ENCODE data around the gene ZC3H7B. TPM values are rescaled to one million over a fixed set of nuclear protein-coding genes. Genes with fewer than 3 reads are reported as not detected.
A peak's percentile ranks its signal among the peaks of the same experiment; 100 is the strongest.

Gene ZC3H7B
- total RNA-seq, 2 donors from 2014 or later = 56.7 to 79.1 TPM

DNA sequence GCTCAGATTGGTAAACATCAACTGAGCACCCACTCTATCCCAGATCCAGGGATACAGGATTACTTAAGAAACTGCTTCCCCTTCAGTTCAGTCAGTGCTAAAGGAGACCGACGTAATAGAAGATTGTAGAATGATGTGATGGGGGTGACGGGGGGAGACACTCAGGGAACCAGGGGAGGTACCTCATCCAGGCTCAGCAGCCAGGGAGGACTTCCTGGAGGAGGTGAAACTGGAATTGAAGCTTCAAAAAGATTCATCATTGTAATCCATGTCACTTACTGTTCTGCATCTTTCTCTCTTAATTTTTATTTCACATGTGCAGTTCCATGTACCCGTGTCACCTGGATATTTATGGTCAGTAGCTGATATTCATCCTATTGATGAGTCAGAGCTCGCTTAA is 61.3 kb downstream of the ZC3H7B start:
- 95% methylated on average over 5 of the region's 5 CpGs for WGBS
- Histone ChIP-seq H3K27ac (no peak overlapping the region), H3K4me3 (no peak overlapping the region), H3K9me3 (no peaks in the 10 kb centered on the region), H3K27me3 (replicated peaks; ENCODE audit: insufficient read depth) (no peaks in the 10 kb centered on the region), H3K4me1 (replicated peaks) (peaks cover 6% of the 10 kb centered on the region), H3K36me3 (no peaks in the 10 kb centered on the region)
- intact Hi-C loops (cut with DNase I) = no loop called here
- no peak for TF ChIP-seq POLR2AphosphoS5 (IDR thresholded peaks at IDR 0.05)
- TF ChIP-seq, protein P1, sequence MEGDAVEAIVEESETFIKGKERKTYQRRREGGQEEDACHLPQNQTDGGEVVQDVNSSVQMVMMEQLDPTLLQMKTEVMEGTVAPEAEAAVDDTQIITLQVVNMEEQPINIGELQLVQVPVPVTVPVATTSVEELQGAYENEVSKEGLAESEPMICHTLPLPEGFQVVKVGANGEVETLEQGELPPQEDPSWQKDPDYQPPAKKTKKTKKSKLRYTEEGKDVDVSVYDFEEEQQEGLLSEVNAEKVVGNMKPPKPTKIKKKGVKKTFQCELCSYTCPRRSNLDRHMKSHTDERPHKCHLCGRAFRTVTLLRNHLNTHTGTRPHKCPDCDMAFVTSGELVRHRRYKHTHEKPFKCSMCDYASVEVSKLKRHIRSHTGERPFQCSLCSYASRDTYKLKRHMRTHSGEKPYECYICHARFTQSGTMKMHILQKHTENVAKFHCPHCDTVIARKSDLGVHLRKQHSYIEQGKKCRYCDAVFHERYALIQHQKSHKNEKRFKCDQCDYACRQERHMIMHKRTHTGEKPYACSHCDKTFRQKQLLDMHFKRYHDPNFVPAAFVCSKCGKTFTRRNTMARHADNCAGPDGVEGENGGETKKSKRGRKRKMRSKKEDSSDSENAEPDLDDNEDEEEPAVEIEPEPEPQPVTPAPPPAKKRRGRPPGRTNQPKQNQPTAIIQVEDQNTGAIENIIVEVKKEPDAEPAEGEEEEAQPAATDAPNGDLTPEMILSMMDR (IDR thresholded peaks at IDR 0.05) = no peak
- TF ChIP-seq POLR2A (IDR thresholded peaks at IDR 0.05) = no peak
- DNase-seq (ENCODE audit: low spot score) = no peak

DNA sequence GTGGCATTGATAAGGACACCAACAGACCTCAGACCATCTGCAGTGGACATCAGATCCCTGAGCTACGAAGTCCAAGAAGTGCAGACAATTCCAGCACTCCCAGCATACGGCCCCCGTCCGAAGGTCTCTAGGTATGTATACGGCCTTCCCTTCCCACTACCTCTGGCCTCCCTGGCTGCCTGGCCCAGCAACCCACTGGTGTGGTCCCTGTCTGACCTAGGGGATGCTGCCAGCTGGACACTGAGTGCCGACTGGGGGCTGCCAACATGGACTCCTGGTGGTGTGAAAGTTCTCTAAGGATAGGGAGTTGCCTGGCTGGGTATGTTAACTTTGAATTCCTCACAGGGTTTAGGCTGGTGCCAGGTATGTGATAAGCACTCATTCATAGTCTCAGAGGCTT is 62.9 kb downstream of the ZC3H7B start:
- Histone ChIP-seq H3K27me3 (replicated peaks; ENCODE audit: insufficient read depth) (no peaks in the 10 kb centered on the region), H3K4me1 (replicated peaks) (peaks cover 11% of the 10 kb centered on the region), H3K27ac (no peak overlapping the region), H3K4me3 (no peak overlapping the region), H3K36me3 (no peaks in the 10 kb centered on the region), H3K9me3 (no peaks in the 10 kb centered on the region)
- 86% methylated on average over 6 of the region's 6 CpGs for WGBS
- TF ChIP-seq, protein P1 (IDR thresholded peaks at IDR 0.05) = no peak
- TF ChIP-seq POLR2A (IDR thresholded peaks at IDR 0.05) (no peak), POLR2AphosphoS5 (IDR thresholded peaks at IDR 0.05) (no peak)
- no peak for DNase-seq (ENCODE audit: low spot score)
- intact Hi-C loops (cut with DNase I) = no loop called here

DNA sequence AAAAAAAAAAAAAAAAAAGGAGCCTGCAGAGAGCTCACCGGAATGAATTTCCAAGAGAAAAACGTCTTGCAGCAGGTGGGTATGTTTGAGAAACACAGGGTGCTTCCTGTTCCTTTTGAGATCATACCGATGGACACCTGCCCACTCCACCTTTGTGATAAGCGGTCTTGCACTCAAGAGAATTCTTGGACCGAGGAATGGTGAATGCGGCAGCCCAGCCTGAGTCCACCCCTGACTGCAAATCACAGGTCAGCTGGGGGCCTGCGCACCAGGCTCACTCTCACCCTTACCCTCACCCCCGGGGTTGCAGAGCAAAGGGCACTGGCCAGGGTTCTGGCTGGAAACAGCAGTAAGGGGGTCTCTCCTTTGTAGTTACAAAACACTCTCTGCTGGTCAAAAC is 63.6 kb downstream of the ZC3H7B start:
- Histone ChIP-seq H3K36me3 (no peaks in the 10 kb centered on the region), H3K4me1 (replicated peaks) (peaks cover 11% of the 10 kb centered on the region), H3K27me3 (replicated peaks; ENCODE audit: insufficient read depth) (no peaks in the 10 kb centered on the region), H3K27ac (no peak overlapping the region), H3K9me3 (no peaks in the 10 kb centered on the region), H3K4me3 (no peak overlapping the region)
- intact Hi-C loops (cut with DNase I) = loop anchor here (5.0 kb wide), 1 partner anchor 63 kb away; the partner anchor contains the start of gene ZC3H7B
- no peak for DNase-seq (ENCODE audit: low spot score)
- TF ChIP-seq, protein P1 (IDR thresholded peaks at IDR 0.05) = no peak
- TF ChIP-seq POLR2AphosphoS5 (IDR thresholded peaks at IDR 0.05) (no peak), POLR2A (IDR thresholded peaks at IDR 0.05) (no peak)
- 63% methylated on average over 8 of the region's 8 CpGs for WGBS

DNA sequence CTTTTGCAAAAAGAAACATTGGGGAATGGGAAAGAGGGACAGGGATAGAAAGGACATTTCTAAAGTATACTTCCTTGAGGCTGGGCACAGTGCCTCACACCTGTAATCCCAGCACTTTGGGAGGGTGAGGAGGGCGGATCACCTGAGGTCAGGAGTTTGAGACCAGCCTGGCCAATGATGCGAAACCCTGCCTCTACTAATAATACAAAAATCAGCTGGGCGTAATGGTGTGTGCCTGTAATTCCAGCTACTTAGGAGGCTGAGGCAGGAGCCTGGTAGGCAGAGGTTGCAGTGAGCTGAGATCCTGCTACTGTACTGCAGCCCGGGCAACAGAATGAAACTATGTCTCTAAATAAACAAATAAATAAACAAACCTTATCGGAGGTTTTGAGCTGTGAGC is 64.1 kb downstream of the ZC3H7B start:
- peaks cover 11% of the 10 kb centered on the region for H3K4me1 ChIP-seq (replicated peaks)
- no peaks in the 10 kb centered on the region for H3K27me3 ChIP-seq (replicated peaks; ENCODE audit: insufficient read depth)
- no peak for DNase-seq (ENCODE audit: low spot score)
- H3K27ac ChIP-seq = no peak overlapping the region
- intact Hi-C loops (cut with DNase I) = loop anchor here (5.0 kb wide), 1 partner anchor 63 kb away; the partner anchor contains the start of gene ZC3H7B
- TF ChIP-seq, protein P1 (IDR thresholded peaks at IDR 0.05) = no peak
- TF ChIP-seq POLR2A (IDR thresholded peaks at IDR 0.05) (no peak), POLR2AphosphoS5 (IDR thresholded peaks at IDR 0.05) (no peak)
- H3K9me3 ChIP-seq = no peaks in the 10 kb centered on the region
- WGBS = 73% methylated on average over 5 of the region's 5 CpGs
- no peaks in the 10 kb centered on the region for H3K36me3 ChIP-seq
- no peak overlapping the region for H3K4me3 ChIP-seq

DNA sequence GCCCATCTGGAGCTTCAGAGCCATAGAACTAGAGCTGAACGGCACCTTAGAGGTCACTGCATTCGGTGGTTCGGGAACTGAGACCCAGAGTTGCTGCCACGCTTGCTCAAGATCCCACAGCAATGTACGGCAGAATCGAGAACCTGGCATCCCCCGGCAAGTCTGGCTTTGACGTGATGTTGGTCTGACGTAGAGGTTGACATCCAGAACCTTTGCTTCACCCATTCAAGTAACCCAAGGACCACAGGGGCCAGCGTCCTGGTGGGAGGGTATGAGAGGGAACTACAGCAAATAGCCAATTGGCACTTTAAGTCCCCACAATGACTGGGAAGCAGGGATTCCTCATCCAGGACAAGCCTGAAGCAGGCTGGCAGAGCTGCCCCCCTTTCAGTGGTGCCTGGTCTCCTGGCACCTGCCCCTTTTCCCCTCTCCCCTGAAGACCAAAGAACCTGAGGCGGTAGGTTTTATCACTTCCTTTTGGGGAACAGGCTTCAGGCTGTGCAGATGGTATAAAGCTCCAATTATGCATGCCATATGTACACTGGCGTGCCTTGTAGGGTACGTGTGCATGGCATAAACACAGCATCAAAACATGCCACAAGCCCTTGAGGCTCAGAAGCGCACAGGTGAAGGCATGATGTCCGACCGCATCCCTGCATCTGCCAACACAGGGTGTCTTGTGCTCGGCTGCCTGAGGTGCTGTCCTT is 65.2 kb downstream of the ZC3H7B start:
- WGBS = 42% methylated on average over 17 of the region's 17 CpGs
- intact Hi-C loops (cut with DNase I) = loop anchor here (5.0 kb wide), 1 partner anchor 64 kb away; the partner anchor contains the start of gene ZC3H7B
- no peaks in the 10 kb centered on the region for H3K9me3 ChIP-seq
- H3K4me3 ChIP-seq = peak overlapping the region in 1 of 2 donors; percentile 26
- peaks cover 11% of the 10 kb centered on the region for H3K4me1 ChIP-seq (replicated peaks)
- H3K36me3 ChIP-seq = no peaks in the 10 kb centered on the region
- H3K27me3 ChIP-seq (replicated peaks; ENCODE audit: insufficient read depth) = no peaks in the 10 kb centered on the region
- TF ChIP-seq, protein P1 (IDR thresholded peaks at IDR 0.05) = no peak
- TF ChIP-seq POLR2AphosphoS5 (IDR thresholded peaks at IDR 0.05) (no peak), POLR2A (IDR thresholded peaks at IDR 0.05) (no peak)
- H3K27ac ChIP-seq = peak overlapping the region; percentile 67 to 69
- no peak for DNase-seq (ENCODE audit: low spot score)

Data from prostate gland (tissue), 2 donors.